HG03575 (cell line): Measurements from ENCODE around the gene TCAIM.
"Not testable (repeated sequence)": the region's sequence is repeated elsewhere in the genome, so short reads cannot be mapped to it uniquely, and the experiment has no call there.

ENCODE experiments used
- ATAC-seq: cut with Tn5 transposase; IDR thresholded peaks from one replicate; pipeline ENCODE4 v1.9.1; 2021; ENCODE audit not compliant: unreplicated experiment, insufficient number of reproducible peaks, low FRiP score; ENCODE audit errors: extremely low read depth

TCAIM gene

DNA sequence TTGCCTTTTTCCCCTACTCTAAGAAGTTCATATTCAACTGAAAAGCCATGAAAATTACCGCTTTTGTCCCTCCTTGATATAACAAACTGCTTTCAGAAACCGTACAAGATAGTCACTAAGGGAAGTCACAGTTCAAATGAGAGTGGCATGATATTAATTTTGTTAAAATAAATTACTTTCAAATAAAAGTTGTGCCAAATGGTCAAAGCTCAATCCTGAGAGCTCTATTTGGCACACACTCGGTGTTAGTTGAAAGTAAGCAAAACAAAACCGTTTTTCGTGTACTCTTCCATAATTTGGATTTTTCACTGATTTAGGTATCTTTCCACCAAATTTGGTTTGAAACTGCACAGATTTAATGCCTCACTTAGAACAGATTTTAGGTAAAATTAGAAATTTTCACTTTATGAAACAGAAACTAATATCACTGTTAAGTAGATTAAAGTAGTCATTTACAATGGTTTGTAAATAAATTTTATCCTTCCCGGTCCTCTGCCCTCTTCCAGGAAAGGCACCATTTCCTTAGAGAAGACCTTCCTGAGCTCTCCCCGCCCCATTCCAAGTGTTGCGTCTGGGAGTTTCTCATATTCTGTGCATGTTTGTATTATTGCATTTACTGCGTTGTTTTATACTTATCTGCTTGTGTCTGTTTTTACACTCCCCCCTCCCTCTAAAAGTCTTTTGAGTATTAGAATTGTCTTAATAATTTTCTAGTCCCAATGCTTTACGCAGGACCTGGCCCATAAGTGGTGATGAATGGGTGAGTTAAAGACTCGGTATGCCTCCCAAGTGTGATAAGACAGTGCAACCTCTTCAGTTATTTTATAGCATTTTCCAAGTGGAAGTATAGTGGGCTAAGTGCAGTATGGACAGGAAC lies 853 bp downstream of the TCAIM start:
- no peak for ATAC-seq

DNA sequence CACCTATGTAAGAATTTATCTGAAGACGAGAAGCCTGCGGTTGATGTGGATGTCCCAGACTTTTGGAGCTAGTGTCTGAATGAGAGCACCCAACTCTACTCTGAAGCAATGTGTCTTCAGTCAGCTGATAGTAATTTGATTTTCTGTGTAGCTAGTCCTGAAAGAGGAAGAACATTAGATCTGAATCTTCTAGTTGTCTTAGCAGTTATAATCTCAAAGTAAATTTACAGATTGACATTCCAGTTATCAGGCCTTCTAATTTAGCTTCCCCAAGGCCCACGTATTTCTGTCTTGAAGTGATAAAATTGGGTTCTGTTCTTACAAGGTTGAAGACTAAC lies 1.5 kb downstream of the TCAIM start:
- no peak for ATAC-seq

DNA sequence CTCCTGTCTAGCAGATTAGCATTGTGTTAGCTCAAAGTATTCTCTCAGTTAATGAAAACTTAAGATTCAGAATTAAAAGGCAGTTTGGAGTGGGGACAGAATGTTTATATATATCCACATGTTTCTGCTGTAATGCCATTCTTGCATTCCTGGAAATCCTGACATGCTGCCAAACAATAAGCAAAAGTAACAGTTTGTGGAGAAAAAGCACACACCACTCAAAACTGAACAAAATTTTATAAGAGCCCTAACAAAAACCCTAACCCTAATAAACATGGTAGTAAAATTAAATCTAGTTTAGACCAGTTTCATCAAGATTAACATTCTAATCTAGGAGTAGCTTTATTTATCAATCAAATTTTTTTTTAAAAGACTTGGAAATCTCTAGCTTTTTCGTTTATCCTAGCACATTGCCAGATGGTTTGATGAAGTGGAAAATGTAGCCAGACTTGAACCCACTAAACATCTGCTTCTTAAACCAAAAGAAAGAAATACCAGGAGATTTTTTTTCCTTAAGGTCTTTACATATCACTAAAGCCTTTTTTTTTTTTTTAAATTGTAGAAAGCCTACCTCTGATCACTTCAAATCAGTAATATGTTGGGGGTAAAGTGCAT lies 3.7 kb downstream of the TCAIM start:
- ATAC-seq: no peak

DNA sequence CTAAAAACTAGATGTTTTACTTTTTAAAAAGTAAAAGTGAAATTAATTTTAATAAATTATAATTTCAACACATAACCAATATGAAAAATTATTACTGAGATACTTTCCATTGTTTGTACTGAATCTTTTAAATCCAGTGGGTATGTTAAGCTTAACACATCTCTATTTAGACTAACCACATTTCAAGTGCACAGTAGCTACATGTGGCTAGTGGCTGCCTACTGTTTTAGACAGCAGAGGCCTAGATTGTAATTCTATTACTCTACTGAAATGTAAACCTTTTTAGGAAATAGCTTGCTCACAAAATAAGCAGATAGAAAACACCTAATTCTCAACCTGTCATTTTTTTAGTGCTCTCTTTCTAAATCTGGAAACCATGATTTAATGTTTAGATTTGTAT lies 4.9 kb downstream of the TCAIM start:
- ATAC-seq: no peak

DNA sequence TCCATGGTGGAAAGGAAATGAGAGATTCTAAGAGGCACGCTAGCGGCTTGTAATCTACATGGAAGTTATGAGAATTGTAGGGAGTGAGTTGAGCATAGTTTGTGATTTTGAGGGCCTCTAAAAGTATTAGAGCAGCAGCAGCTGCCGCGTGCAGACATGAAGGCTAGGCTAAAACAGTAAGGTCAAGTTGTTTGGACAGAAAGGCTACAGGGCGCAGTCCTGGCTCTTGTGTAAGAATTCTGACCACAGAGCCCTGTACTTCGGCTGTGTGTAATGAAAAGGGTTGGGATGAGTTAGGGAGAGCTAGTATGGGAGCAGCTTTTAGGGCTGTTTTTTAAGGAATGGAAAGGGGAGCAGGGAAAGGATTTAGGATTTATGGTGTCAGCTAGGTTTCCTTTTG lies 8.0 kb downstream of the TCAIM start:
- ATAC-seq: not testable (repeated sequence)

DNA sequence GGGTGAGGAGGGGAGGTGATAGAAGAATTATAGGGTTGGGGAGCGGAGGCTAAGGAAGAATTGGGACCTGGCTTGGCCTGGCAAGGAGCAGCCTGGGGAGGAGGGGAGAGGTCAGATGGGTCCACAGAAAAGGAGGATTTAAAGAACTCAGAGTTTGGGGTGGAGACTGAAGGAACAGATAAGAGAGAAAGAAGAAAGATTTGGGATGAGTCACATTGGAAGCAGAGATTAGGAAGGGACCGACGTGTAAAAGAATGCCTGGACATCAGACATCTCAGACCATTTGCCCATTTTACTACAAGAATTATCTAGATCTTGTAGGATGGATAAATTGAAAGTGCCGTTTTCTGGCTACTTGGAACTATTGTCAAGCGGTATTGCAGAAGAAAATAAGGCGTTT lies 10.4 kb downstream of the TCAIM start:
- ATAC-seq: no peak

DNA sequence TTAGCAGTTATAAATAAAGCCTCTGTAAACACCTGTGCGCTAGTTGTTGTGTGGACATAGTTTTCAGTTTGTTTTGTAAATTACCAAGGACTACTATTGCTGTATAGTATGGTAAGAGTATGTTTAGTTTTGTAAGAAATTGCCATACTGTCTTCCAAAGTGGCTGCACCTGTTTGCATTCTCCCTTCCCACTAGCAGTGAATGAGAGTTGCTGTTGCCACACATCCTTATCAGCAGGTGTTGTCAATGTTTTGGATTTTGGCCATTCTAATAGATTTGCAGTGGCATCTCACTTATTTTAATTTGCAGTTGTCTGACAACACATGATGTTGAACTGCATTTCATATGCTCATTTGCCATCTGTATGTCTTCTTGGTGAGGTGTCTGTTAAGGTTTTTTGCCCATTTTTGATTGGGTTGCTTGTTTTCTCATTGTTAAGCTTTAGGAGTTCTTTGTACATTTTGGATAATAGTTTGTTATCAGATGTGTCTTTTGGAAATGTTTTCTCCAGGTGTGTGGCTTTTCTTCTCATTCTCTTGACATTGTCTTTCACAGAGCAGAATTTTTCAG lies 14.9 kb downstream of the TCAIM start:
- ATAC-seq: no peak

DNA sequence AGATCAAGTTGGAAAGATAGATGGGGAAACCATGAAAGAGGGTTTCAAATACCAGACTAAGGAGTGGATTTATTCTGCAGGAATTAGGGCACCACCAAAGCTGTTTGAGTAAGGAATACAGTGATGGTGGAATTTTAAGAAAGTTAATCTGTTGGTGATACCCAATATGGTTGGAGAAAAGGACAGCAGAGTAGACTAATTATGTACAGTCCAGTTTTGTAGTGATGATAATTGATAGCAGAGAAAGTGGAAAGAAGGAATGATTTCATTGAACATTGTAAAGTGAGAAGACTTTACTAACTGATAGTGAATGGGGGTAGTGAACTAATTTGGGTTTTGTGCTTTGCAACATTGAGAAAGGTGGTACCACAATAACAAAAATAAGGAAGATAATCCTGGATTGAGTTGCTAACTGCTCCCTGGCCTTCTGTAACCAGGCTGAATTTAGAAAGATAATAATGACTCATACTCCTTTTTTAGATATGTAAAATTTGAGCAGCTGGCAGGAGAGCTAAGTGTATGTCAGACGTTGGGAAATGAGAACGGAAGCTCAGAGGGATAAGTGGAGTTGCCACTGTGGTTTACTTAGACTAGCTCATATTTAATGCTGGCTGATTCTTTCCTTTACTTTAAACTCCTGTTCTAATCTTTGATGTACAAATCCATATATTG lies 16.9 kb downstream of the TCAIM start:
- no peak for ATAC-seq

DNA sequence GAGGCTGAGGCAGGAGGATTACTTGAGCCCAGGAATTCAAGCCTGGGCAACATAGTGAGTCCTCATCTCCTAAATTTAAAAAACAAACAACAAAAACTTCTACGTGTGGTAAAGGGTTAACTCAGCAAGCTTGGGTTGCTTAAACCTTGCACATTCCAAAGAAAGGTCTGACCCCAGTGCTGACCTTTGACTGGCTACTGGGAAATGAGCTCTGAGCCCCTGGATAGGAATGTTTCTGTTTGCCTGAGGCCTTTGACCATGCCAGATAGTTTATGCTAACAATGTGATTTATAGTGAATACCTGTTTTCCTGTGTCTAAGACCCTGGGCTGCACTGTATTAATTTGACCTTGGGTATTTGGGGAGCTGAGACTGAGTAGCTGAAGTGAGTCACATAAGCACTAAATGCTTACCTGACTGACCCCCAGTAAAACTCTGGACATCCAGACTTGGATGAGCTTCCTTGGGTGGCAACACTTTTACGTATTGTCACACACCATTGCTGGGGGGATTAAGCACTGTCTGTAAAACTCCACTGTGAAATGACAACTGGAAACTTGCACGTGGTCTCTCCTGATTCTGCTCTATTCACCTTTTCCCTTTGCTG lies 20.7 kb downstream of the TCAIM start:
- no peak for ATAC-seq

DNA sequence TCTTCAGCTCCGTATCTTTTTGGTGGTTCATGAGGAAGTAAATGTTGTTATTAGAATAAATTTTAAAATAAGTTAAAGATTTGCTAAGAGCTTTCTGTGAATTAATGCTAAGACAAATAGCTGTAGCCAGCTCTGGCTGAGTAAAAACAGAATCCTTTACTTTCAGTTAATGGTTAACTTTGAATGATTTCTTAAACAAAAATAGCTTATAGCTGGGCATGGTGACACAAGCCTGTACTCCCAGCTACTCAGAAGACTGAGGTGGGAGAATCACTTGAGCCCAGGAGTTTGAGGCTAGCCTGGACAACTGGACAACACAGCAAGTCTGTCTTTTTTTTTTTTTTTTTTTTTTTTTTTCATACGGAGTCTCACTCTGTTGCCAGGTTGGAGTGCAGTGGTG lies 25.0 kb downstream of the TCAIM start:
- no peak for ATAC-seq

DNA sequence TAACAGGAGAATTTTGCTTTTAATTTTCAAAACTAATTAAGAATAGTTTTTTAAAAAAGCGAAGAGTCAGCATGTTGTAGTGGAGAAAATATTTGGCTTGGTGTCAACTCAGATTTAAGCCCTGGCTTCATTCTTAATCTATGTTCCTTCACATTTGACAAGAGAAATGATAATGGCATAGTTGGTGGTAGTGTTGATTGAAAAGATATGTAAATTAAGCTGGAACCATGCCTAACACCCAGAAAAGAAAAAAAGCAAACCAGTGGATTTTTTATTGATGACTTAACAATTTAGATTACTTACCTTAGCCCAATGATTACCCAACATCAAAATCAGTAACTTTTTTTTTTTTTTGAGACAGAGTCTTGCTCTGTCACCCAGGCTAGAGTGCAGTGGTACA lies 27.4 kb downstream of the TCAIM start:
- ATAC-seq: no peak

DNA sequence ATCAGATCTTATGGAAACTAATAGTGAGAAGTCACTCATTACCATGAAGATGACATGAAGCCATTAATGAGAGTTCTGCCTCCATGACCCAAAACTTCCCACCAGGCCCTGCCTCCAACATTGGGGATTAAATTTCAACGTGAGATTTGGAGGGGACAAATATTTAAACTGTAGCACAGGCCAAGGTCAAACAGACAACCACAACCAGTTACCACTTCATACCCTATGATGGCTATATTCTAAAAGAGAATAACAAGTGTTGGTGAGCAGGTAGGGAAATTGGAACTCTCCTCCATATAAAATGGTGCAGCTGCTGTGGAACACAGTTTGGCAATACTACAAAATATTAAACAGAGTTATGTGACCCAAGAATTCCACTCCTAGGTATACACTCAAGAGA lies 36.9 kb downstream of the TCAIM start:
- no peak for ATAC-seq

DNA sequence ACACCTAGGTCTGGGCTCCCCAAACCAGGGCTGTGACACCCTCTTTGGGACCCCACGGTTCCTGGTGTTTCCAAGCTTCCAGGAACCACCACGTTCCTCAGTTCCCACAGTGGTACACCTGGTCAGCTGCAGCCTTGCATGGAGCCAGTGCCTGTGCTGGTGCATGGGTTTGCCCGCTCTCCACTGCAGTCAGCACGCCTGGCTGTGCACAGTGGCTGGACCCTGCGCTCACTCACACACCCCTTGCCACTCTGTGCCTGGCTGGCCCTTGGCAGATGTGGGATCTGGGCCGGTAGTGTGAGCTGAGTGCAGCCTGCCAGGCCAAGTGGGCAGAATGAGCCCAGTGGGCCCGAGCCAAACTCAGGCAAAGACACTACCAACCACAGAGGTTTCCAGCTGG lies 48.8 kb downstream of the TCAIM start:
- no peak for ATAC-seq

DNA sequence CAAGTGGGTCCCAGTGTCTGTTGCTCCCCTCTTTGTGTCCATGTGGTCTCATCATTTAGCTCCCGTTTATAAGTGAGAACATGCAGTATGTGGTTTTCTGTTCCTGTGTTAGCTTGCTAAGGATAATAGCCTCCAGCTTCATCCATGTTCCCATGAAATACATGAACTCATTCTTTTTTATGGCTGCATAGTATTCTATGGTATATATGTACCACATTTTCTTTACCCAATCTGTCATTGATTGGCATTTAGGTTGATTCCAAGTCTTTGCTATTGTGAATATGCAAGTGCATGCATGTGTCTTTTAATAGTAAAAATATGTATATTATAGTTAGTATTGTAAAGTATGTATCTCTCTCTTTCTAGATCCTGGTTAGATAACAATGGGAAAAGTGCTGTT lies 53.9 kb downstream of the TCAIM start:
- ATAC-seq: no peak

DNA sequence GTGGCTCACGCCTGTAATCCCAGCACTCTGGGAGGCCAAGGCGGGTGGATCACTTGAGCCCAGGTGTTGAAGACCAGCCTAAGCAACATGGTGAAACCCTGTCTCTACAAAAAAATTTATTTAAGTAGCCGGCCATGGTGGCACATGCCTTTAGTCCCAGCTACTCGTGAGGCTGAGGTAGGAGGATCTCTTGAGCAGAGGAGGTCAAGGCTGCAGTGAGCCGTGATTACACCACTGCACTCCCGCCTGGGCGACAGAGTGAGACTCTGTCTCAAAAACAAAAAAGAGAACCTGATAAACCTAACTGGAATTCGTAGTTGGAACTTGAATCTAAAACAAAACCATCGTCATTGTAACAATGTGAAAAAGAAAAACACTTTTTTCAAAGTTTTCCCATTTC lies 57.1 kb downstream of the TCAIM start:
- ATAC-seq: no peak

DNA sequence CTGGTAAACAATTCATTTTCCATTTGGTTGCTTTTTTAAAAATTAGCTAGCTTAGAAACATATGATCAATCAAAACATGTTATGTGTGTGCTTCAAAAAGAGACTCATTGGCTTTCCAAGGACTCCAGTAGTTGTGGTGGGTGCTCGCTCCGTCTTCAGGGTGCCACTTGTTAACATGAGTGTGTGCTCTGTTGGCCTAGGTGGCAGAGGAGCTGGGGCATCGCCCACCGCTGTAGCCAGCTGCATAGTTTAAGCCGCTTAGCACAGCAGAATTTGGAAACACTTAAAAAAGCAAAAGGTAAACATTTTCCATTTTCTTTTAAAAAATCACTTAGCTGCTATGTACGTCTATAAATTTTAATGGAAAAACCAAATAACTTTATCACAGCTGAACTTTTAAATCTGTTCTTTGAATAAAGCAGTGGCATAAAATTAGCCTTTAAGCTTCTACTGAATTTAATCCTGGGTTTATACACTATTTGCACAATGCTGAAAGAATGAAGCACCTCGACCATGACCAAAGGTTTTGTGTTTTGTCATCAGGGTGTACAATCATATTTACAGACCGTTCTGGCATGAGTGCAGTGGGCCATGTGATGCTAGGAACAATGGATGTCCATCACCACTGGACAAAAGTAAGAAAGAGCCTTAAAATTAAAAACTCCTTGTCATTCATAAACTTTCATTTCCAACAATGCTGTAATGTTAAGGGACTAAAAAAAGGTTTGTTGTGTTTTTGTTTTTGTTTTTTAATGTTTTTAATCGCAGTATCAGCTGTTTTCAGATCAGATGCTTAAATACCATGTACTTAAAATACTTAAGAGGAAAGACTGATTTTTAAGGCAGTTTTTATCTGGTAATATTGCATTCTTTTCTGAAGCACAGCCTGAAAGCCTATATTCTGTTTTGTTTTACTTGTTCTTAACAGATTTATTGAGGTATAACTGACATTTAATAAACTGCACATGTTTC lies 57.9 kb downstream of the TCAIM start:
- no peak for ATAC-seq

DNA sequence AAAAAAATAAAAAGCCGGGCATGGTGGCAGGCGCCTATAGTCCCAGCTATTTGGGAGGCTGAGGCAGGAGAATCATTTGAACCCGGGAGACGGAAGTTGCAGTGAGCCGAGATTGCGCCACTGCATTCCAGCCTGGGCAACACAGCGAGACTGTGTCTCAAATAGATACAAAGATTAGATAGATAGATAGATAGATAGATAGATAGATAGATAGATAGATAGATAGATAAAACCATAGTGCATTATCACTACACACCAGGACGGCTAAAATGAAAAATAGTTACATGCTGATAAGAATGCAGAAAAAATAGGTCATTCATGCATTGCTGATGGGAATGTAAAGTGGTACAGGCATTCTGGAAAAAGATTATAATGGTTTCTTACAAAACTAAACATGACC lies 59.7 kb downstream of the TCAIM start:
- not testable (repeated sequence) for ATAC-seq

DNA sequence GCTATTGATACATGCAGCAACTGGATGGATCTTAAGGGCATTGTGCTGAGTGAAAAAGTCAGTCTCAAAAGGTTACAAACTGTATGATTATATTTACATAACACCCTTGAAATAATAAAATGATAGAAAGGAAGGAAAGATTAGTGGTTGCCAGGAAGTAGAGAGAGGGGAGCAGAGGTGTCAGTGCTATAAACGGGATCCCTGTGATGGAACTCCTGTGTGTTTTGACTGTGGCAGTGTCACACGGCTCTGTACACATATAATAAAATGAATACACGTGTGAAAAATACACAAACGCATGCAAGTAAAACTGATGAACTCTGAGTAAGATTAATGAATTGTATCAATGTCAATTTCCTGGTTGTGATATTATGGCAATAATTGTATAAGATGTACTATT lies 60.3 kb downstream of the TCAIM start:
- no peak for ATAC-seq

DNA sequence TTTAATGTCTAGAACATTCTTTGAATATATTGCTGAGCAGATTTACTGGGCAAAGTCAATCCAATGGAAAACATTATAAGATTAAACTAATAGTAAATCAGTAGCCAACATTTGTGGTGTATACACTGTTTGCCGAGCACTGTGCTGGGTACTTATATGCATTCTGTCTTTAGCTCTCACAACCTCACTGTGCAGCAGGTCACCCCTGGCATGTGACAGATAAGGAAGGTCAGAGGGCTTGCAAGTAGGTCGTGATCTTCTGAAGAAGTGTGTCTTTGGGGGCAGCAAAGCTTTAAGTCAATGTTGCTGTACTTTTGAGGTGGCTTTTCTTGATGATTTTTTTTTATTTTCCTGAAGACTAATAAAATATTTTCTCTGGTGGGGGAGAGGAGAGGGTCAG lies 62.2 kb downstream of the TCAIM start:
- no peak for ATAC-seq
